Calu3 (cell line): ENCODE measurements around the gene SKAP1. TPM values are rescaled to one million over a fixed set of nuclear protein-coding genes. Genes with fewer than 3 reads are reported as not detected.
"Not testable (repeated sequence)": the region's sequence is repeated elsewhere in the genome, so short reads cannot be mapped to it uniquely, and the experiment has no call there.

ENCODE experiments used
- BruUV-seq: library from RNA; stranded (reverse); fragments of 400-500 nt; replicated peaks from 2 replicates; lab custom pipeline; 2021; lab: Mats Ljungman, UMichigan
- CTCF ChIA-PET: fragments of 300-600 bp; sonication (Branson Sonifier 250); formaldehyde crosslinking; loops from one replicate; lab custom pipeline; 2022; ENCODE audit warnings: antibody characterized with exemption; lab: Charles Lee
- DNase-seq: peaks from one replicate; pipeline ENCODE4 v3.0.0; 2022
- H3K27ac Mint-ChIP-seq: one replicate; pipeline ENCODE4 v1.8.0; 2022; ENCODE audit warnings: mixed read lengths; ENCODE audit not compliant: unreplicated experiment
- H3K27me3 Mint-ChIP-seq: one replicate; pipeline ENCODE4 v1.8.0; 2022; ENCODE audit warnings: mixed read lengths; ENCODE audit not compliant: unreplicated experiment
- H3K36me3 Mint-ChIP-seq: one replicate; pipeline ENCODE4 v1.8.0; 2022; ENCODE audit warnings: mild to moderate bottlenecking, moderate library complexity, mixed read lengths; ENCODE audit not compliant: insufficient read depth, unreplicated experiment
- H3K4me1 Mint-ChIP-seq: one replicate; pipeline ENCODE4 v1.8.0; 2022; ENCODE audit warnings: mild to moderate bottlenecking, low read depth, mixed read lengths; ENCODE audit not compliant: unreplicated experiment
- H3K4me3 Mint-ChIP-seq: one replicate; pipeline ENCODE4 v1.8.0; 2022; ENCODE audit warnings: mild to moderate bottlenecking, low read depth, moderate library complexity, mixed read lengths; ENCODE audit not compliant: unreplicated experiment
- H3K9me3 Mint-ChIP-seq: one replicate; pipeline ENCODE4 v1.8.0; 2022; ENCODE audit warnings: low read depth, mixed read lengths; ENCODE audit not compliant: unreplicated experiment
- CTCF ChIP-seq: fragments of 200-600 bp; IDR thresholded peaks from one replicate; pipeline ENCODE4 v1.8.0; 2022; ENCODE audit warnings: antibody characterized with exemption; ENCODE audit not compliant: unreplicated experiment
- intact Hi-C: fragments of 100-400 bp; cut with micrococcal nuclease; formaldehyde crosslinking; loops from one replicate; pipeline ENCODE4 v1.10.0; 2022; ENCODE audit not compliant: unreplicated experiment
- total RNA-seq: library from RNA; stranded (reverse); gene quantifications from 2 replicates; pipeline ENCODE4 v1.2.3, GENCODE V29; 2022

SKAP1 gene
- total RNA-seq, 1 experiment from 2014 or later, result 4.4 TPM

- Mint-ChIP-seq H3K4me1 (peaks cover 66% of the 10 kb centered on the region), H3K4me3 (peak overlapping the region; percentile 1), H3K27me3 (no peaks in the 10 kb centered on the region), H3K27ac (peak overlapping the region; percentile 72), H3K36me3 (peaks cover 5% of the 10 kb centered on the region), H3K9me3 (no peaks in the 10 kb centered on the region)
- CTCF ChIA-PET, result interaction anchor here (0.8 to 2.5 kb wide), 7 partner anchors 11 to 112 kb away, joined by 3 to 18 read pairs (median 8); no protein-coding TSS in a partner anchor
- no TSS peak for BruUV-seq
- peak; percentile 32 for DNase-seq
- intact Hi-C loops, result no loop called here
- TF ChIP-seq CTCF, result no peak
These were observed 183.4 kb downstream of the SKAP1 start for GRCh38 chr17:48246612-48247011.

DNA sequence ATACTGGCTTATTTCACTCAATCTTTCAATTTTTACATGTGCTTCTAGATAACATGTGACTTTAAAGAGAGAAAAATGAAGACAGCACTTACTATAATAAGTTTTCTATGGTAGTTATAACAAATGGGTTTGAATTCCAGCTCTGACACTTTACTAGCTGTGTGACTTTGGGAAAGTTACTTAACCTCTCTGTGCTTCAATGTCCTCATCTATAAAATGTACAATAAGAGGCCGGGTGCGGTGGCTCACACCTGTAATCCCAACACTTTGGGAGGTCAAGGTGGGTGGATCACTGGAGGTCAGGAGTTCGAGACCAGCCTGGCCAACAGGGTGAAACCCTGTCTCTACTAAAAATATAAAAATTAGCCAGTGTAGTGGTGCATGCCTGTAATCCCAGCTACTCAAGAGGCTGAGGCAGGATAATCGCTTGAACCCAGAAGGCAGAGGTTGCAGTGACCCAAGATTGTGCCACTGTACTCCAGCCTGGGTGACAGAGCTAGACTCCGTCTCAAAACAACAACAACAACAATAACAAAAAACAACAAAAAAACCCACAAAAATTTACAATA, 184.5 kb downstream of the SKAP1 start:
- H3K36me3 Mint-ChIP-seq, H3K27me3 Mint-ChIP-seq, DNase-seq, intact Hi-C loops, H3K9me3 Mint-ChIP-seq, BruUV-seq, H3K4me3 Mint-ChIP-seq: not testable (repeated sequence)
- peak overlapping the region; percentile 72 for H3K27ac Mint-ChIP-seq
- CTCF ChIA-PET, result interaction anchor here (2.0 to 2.5 kb wide), 2 partner anchors 18 to 30 kb away, joined by 5 to 15 read pairs; no protein-coding TSS in a partner anchor
- H3K4me1 Mint-ChIP-seq, result peaks cover 77% of the 10 kb centered on the region

GRCh38 chr17:48244814-48245213, 185.2 kb downstream of the SKAP1 start:
- no peak for DNase-seq
- peaks cover 8% of the 10 kb centered on the region for H3K36me3 Mint-ChIP-seq
- BruUV-seq, result no TSS peak
- H3K9me3 Mint-ChIP-seq, result no peaks in the 10 kb centered on the region
- intact Hi-C loops, result loop anchor here (1.0 kb wide), 1 partner anchor 30 kb away; no protein-coding TSS in a partner anchor
- peak overlapping the region; percentile 31 for H3K4me3 Mint-ChIP-seq
- CTCF ChIA-PET, result interaction anchor here (0.9 to 2.4 kb wide), 11 partner anchors 9 to 64 kb away, joined by 3 to 25 read pairs (median 5); no protein-coding TSS in a partner anchor
- peaks cover 84% of the 10 kb centered on the region for H3K4me1 Mint-ChIP-seq
- H3K27me3 Mint-ChIP-seq, result no peaks in the 10 kb centered on the region
- TF ChIP-seq CTCF, result no peak
- peak overlapping the region; percentile 72 for H3K27ac Mint-ChIP-seq

GRCh38 chr17:48244121-48244711, 185.8 kb downstream of the SKAP1 start:
- peak overlapping the region; percentile 72 for H3K27ac Mint-ChIP-seq
- intact Hi-C loops, result loop anchor here (1.0 kb wide), 1 partner anchor 29 kb away; no protein-coding TSS in a partner anchor
- TF ChIP-seq CTCF, result no peak
- no peaks in the 10 kb centered on the region for H3K9me3 Mint-ChIP-seq
- BruUV-seq, result no TSS peak
- H3K36me3 Mint-ChIP-seq, result peaks cover 8% of the 10 kb centered on the region
- peak overlapping the region; percentile 31 for H3K4me3 Mint-ChIP-seq
- no peaks in the 10 kb centered on the region for H3K27me3 Mint-ChIP-seq
- H3K4me1 Mint-ChIP-seq, result peaks cover 90% of the 10 kb centered on the region
- CTCF ChIA-PET, result interaction anchor here (0.9 to 2.4 kb wide), 11 partner anchors 8 to 64 kb away, joined by 3 to 25 read pairs (median 5); no protein-coding TSS in a partner anchor
- DNase-seq, result peak; percentile 61
